HG03558 (cell line): ENCODE results near the gene RHBDD1.

Source experiments
- ATAC-seq: cut with Tn5 transposase; IDR thresholded peaks from one replicate; pipeline ENCODE4 v1.9.1; 2021; ENCODE audit warnings: moderate number of reproducible peaks; ENCODE audit not compliant: unreplicated experiment; ENCODE audit errors: extremely low read depth

RHBDD1 gene

DNA sequence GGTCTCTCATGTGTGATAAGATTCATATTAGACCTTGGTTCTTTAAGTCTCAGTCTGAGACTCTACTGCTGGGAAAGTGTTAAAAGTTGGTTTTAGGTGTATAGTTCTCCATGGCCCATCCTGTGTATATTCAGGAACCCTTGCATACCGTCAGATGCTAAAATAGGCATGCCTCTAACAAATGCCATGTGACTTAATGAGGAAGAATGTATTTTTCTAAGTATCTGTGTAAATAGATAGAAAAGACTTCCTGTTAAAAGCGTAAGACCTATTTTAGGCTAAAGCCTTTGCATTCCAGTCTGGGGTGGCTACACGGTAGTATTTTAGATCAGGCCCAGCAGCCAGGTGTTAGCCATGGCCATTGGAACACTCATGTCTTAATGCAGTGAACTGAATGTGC is 73.3 kb downstream of the RHBDD1 start:
- no peak for ATAC-seq

DNA sequence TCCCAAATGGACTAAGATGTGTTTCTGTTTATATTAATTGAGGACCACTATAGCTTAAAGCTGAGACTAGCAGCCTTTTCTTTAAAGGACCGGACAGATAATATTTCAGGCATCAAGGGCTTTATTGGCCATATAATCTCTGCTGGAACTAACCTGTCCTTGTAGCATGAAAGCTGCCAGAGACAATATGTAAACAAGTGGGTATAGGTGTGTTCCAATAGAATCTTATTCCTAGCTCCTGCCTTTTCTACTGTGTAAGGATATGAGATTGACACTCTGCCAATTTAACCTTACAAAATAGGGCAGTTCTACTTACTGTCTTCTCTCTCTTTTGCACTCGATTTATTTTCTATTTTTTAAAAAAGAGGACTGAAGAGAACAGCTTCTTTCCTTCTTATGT is 74.0 kb downstream of the RHBDD1 start:
- no peak for ATAC-seq

DNA sequence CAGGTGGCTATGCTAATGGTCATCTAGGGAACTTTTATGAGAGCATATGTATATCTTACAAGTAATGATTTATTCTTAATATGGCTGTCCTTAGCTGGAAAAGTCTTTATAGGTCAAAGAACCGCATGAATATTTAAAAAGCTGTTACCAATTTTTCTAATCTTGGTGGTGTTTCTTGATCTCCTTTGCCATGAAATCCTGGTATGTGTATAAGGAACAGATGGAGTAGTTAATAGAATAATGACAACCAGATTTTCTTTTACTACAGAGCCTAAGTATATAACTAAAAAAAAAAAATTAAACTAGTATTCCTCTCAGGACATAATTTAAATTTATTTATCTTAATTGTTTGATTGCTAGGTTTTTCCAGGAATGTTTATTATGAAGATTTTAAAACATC is 74.5 kb downstream of the RHBDD1 start:
- ATAC-seq, result no peak

DNA sequence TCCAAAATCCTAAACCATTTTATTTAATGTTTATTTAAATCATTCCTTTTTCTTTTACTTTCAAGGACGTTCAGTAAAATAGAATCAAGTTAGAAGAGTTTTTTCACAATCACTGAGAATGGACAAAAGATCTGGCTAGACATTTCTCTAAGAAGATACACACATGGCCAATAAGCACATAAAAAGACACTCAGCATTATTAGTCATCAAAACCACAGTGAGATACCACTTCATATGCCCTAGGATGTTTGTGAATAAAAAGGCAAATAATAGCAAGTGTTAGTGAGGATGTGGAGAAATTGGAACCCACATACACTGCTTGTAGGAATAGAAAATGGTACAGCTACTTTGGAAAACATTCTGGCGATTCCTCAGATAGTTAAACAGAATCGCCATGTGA is 76.1 kb downstream of the RHBDD1 start:
- no peak for ATAC-seq

DNA sequence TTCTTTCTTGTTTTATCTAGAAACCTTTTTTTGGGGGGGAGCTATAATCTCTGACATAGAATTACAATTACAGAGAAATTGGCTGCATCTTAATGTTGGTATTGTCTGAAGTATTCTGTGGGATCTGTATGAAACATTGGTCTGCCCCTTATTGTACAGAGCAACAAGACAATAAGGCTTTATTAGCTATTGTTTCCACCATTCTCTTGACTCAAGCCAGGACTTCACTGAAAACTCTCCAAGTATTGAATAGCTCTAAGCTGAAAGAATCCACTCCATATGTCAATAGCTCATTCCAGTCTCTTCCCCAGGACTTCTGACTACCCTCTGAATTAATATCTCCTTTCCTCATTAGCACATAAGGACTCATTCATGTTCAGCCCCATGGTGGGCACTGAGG is 77.8 kb downstream of the RHBDD1 start:
- no peak for ATAC-seq

- ATAC-seq, result no peak
Observed at GRCh38 chr2:226915846-226916360, 80.0 kb downstream of the RHBDD1 start.

DNA sequence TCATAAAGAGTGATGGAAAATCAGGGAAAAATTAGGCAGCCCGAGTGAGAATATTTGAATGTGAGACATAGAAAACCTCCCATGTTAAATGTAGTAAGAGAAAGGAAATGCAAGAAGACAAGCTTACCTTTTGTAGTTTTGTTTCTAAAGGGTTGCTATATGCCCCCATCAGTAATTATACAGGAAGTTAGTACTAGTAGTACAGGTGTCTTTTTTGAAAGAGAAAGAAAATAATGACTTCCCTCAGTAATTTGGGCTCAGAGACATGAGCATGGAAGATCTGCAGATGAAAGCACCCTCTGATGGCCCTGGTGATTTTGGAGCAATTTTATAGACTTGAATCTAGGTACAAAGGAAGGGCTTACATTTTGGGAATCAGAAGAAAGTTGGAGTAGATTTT is 80.8 kb downstream of the RHBDD1 start:
- ATAC-seq, result no peak

DNA sequence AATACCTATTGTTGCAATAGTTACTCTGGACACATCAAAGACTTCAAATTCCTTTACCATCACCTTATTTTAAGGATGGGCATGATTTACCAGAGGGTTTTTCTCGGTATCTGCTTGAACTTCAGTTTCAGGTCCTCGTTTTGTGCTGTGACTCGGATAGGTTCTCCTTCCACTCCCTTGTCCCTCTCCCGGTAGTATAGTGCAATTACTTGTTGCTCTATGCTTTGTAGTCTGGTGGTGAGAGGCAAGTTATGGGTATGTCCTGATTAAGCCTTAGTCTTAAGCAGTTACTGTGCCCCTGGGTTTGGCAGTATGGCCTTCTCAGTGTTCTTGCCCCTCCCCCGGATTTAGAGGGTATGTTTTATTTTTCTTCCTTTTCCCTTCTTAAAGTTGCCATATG is 96.6 kb downstream of the RHBDD1 start:
- ATAC-seq, result no peak

- ATAC-seq, result no peak
Observed at GRCh38 chr2:226934546-226935201, 98.8 kb downstream of the RHBDD1 start.

DNA sequence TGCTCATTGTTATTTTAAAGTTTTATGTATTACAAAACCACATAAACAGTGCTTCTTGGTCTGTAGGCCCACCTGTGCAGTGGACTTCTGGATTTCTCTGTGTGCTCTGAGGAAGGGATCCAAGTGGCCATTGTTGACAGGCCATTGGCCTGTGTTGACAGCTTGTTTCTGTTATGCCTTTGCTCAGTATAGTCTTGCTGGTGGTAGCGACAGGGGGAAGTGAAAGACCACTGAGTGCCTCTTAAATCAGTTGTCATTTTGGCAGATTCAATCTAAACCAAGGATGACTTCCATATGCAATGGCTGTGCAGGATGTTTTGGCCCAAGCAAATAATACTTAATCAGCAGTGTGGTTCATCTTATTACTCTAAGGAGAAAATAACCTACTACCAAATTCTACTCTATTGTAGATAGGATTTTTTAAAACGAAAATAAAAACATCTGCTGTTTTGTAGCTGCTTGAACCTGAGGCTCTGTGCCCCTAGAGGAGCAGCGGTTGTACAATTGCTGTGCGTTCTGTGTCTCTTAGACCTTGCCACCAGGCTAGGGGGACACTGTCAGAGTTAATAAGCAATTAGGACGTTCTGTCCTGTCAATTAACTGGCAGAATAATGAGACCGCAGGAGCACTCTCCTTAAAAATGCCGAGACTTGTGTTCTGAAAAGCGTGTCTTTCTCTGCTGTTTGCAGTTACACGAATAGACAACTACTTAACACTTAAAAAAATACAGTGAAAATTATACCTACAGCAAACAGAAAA is 108.2 kb downstream of the RHBDD1 start:
- ATAC-seq, result no peak

- no peak for ATAC-seq
Observed at GRCh38 chr2:226953206-226953605, 117.4 kb downstream of the RHBDD1 start.

DNA sequence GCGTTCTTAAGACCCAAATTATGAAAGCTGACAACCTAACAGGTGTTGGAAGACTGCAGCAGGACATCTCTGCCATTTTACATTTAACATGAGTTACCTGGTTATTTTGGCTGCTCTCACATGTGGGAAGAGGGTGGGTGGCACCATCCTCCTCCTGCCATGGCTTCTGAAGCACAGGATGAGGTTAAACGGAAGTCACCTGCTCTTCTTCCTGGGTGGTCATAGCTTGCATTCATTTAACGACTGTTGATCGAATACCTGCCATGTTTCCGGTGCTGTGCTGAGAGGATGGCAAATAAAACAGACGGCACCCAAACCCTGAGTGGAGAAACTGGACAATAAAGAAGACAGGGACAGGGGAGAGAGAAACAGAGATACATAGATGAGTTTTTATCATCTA is 118.0 kb downstream of the RHBDD1 start:
- ATAC-seq, result no peak

DNA sequence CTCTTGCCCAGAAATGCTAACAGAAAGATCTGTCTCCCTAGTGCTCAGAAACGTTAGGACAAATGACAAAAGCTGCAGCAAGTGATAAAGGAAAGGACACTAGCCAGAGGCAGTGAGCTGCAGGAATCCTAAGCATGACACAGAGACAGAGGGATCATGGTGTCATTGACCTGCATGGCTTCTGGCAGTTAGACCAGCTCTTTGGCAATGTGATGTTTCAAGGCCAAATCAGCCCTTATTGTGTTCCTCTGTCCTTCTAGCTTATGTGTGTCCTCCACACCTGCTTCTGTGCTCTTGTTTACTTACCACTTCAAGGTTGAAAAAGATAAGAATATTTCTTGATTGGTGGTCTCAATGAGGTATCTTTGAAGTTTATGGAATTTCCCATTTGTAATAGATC is 120.8 kb downstream of the RHBDD1 start:
- no peak for ATAC-seq

DNA sequence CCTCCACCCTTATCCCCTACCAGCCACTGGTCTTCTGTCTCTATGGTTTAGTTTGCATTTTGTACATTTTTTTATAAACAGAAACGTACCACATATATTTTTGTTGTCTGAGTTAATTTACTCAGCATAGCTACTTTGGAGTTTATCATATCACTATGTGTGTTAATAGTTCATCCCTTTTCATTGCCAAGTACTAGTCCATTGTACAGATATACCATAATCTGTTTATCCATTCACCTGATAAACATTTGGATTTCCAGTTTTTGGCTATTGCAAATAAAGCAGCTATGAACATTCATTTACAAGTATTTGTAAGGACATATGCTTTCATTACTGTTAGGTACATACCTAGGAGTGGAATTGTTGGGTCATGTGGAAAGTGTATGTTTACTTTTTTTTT is 123.6 kb downstream of the RHBDD1 start:
- ATAC-seq, result no peak

GRCh38 chr2:226962176-226962773 is 126.4 kb downstream of the RHBDD1 start:
- no peak for ATAC-seq

DNA sequence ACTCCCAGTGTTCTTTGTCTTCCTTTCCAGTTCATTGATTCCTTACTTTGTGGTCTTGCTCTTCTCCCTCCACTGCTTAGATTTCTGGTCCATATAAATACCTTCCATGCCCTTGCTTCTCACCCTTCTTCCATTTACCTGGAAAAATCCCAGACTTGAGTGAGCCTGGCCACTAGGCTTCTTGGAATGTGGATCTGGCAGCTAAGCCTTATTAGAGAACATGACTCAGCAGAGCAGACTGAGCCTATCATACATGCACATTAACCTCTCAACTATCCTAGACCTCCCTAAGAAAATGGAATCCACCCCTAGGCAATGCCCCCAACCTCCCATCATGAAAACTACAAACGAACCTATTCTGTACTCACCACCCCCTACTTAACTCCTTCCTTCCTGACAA is 127.7 kb downstream of the RHBDD1 start:
- no peak for ATAC-seq

DNA sequence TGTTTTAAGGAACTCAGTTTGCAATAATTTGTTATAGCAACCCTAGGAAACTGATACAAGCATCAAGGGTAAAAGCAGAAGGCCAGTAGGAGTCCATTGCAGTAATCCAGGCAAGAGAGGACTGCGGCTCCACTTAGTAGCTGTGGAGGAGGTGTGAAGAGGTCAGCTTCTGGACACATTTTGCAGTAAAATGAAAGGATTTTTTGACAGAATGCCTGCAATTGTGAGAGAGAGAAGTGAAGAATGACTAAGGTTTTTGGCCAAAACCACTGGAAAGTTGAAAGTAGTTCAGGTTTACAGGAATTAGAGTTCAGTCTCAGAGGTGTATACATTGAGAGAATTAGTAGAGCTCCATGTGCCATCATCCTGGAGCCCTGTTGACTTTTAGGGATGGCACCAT is 129.5 kb downstream of the RHBDD1 start:
- ATAC-seq, result no peak

- ATAC-seq, result no peak
Observed at GRCh38 chr2:226969417-226970080, 133.7 kb downstream of the RHBDD1 start.

DNA sequence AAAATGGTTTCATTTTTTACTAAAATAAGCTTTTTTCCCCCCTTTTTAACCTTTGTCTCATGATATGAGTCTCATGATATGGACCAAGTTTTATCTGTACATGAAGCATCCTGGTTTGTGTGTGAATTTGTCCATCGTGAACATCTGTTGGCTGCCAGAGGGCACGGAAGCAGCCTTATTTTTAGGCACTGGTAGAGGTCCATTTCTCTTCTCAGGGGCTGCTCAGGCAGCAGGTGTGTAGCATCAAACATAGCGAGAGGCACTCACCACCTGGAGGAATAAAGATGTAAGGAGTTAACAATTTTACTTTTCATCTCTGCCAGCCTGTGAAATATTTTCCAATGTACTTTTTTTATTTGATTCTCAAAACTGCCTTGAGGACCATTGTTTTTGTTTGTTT is 134.5 kb downstream of the RHBDD1 start:
- ATAC-seq, result peak; percentile 42

DNA sequence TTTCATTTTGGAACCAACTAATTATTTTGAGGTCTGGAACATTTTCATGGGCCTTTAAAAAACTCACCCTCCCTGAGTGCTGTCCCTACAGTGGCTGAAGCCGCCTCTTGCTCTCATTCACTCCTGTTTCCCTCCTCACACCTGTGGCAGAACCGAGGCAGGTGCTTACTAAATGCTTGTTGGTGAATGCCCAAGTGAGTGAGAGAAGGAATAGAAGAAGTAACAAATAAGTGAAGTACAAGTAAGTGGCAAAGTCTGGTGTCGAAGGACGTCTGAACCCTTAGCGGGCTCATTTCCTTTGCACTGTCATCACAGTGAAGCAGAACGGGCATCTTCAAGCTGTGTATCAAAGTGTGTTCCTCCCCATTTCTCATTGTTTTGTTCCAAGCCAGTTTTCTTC is 135.2 kb downstream of the RHBDD1 start:
- peak; percentile 45 for ATAC-seq

- no peak for ATAC-seq
Observed at GRCh38 chr2:226971770-226972169, 135.9 kb downstream of the RHBDD1 start.
